HepG2 (cell line): ENCODE results near the gene SMYD5. TPM values are rescaled to one million over a fixed set of nuclear protein-coding genes. Genes with fewer than 3 reads are reported as not detected.
A peak's percentile ranks its signal among the peaks of the same experiment; 100 is the strongest.

Experiments used
- ASH2L ChIP-seq: fragments of 300-600, 200-600 bp; sonication (generic); IDR thresholded peaks from 2 replicates; pipeline ENCODE4 v1.7.0; 2017; ENCODE audit warnings: low read depth, mild to moderate bottlenecking, moderate library complexity, mixed read lengths, low read length; ENCODE audit not compliant: insufficient read length
- ESRRA ChIP-seq: sonication (generic); formaldehyde crosslinking; IDR thresholded peaks from 2 replicates; pipeline ENCODE4 v1.5.1; 2020; ENCODE audit warnings: mild to moderate bottlenecking, low read depth, missing genetic modification reagents
- PRMT3 ChIP-seq: sonication (generic); formaldehyde crosslinking; IDR thresholded peaks from 2 replicates; pipeline ENCODE4 v1.8.1; 2022; ENCODE audit warnings: low read depth, mild to moderate bottlenecking, moderate library complexity, missing genetic modification reagents, borderline replicate concordance
- ZBTB39 ChIP-seq: sonication (generic); formaldehyde crosslinking; IDR thresholded peaks from 2 replicates; pipeline ENCODE4 v1.5.0; 2020; ENCODE audit warnings: missing genetic modification reagents
- ZNF362 ChIP-seq: sonication (generic); formaldehyde crosslinking; IDR thresholded peaks from 2 replicates; pipeline ENCODE4 v1.4.0; 2020; ENCODE audit warnings: missing genetic modification reagents, mild to moderate bottlenecking, borderline replicate concordance
- ZNF550 ChIP-seq: sonication (generic); formaldehyde crosslinking; IDR thresholded peaks from 2 replicates; pipeline ENCODE4 v1.4.0; 2020; ENCODE audit warnings: mild to moderate bottlenecking, missing genetic modification reagents, borderline replicate concordance
- ZNF609 ChIP-seq: sonication (generic); formaldehyde crosslinking; IDR thresholded peaks from 2 replicates; pipeline ENCODE4 v1.4.0; 2020; ENCODE audit warnings: mild to moderate bottlenecking, missing genetic modification reagents, borderline replicate concordance
- ZNF761 ChIP-seq: sonication (generic); formaldehyde crosslinking; conservative IDR thresholded peaks from 2 replicates; pipeline ENCODE4 v1.4.0; 2020; ENCODE audit warnings: mild to moderate bottlenecking, missing genetic modification reagents
- ZNF788 ChIP-seq: sonication (generic); formaldehyde crosslinking; IDR thresholded peaks from 2 replicates; pipeline ENCODE4 v1.5.0; 2020; ENCODE audit warnings: mild to moderate bottlenecking, missing genetic modification reagents, borderline replicate concordance
- polyA plus RNA-seq, 8 experiments: library from polyadenylated mRNA; depleted of rRNA in 3 of 8; stranded (reverse) in 7 of 8; unstranded in 1 of 8; fragments of >200 nt; fragmentation: Illumina TruSeq in 4 of 8; extraction: Trizol in 4 of 8; gene quantifications; 2 replicates each; pipeline versions ENCODE4 v1.2.1 to v1.2.3, GENCODE V29; 2011 to 2016; ENCODE audit warnings: low read depth in 4 of 8, missing spikeins in 1 of 8, mixed read lengths in 1 of 8; ENCODE audit not compliant: insufficient read depth in 1 of 8
- total RNA-seq, 5 experiments: library from RNA; depleted of rRNA; stranded (reverse); fragments of >200 nt; fragmentation: Illumina TruSeq; extraction: Trizol; gene quantifications; 2 replicates each; pipeline ENCODE4 v1.2.3, GENCODE V29; 2016; ENCODE audit warnings: low read depth in 1 of 5
- TF ChIP-seq, protein P1 (sequence below): sonication (generic); formaldehyde crosslinking; IDR thresholded peaks from 2 replicates; pipeline ENCODE4 v1.4.0; 2020; ENCODE audit warnings: low read depth, mild to moderate bottlenecking, missing genetic modification reagents
- TF ChIP-seq, protein P2 (sequence below): sonication (generic); formaldehyde crosslinking; IDR thresholded peaks from 2 replicates; pipeline ENCODE4 v1.4.0; 2020; ENCODE audit warnings: mild to moderate bottlenecking, missing genetic modification reagents
- TF ChIP-seq, protein P3 (sequence below): sonication (generic); formaldehyde crosslinking; IDR thresholded peaks from 2 replicates; pipeline ENCODE4 v1.5.0; 2020; ENCODE audit warnings: mild to moderate bottlenecking, missing genetic modification reagents

SMYD5 gene
- total and polyA plus RNA-seq, 2 of the 13 experiments (the other 11 are each of a cell fraction or from before 2014, with no cell fraction given), result 55.8 to 70.4 TPM

- TF ChIP-seq, protein P1, sequence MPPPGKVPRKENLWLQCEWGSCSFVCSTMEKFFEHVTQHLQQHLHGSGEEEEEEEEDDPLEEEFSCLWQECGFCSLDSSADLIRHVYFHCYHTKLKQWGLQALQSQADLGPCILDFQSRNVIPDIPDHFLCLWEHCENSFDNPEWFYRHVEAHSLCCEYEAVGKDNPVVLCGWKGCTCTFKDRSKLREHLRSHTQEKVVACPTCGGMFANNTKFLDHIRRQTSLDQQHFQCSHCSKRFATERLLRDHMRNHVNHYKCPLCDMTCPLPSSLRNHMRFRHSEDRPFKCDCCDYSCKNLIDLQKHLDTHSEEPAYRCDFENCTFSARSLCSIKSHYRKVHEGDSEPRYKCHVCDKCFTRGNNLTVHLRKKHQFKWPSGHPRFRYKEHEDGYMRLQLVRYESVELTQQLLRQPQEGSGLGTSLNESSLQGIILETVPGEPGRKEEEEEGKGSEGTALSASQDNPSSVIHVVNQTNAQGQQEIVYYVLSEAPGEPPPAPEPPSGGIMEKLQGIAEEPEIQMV (CRISPR knock-in tag), result peak; percentile 44; the same call in 1 of the 2 replicates
- TF ChIP-seq ZNF761 (CRISPR knock-in tag) (0 out of 2 replicates have a peak, but pooled peaks have one; percentile 20), ZBTB39 (CRISPR knock-in tag) (peak; percentile 47; the same call in 1 of the 2 replicates), ZNF550 (CRISPR knock-in tag) (0 out of 2 replicates have a peak, but pooled peaks have one; percentile 65), PRMT3 (CRISPR knock-in tag) (0 out of 2 replicates have a peak, but pooled peaks have one; percentile 32), ZNF788 (CRISPR knock-in tag) (peak; percentile 32; the same call in 1 of the 2 replicates), ZNF609 (0 out of 2 replicates have a peak, but pooled peaks have one; percentile 19), ZNF362 (CRISPR knock-in tag) (0 out of 2 replicates have a peak, but pooled peaks have one; percentile 9), ESRRA (peak; percentile 77), ASH2L (peak; percentile 58)
- TF ChIP-seq, protein P2, sequence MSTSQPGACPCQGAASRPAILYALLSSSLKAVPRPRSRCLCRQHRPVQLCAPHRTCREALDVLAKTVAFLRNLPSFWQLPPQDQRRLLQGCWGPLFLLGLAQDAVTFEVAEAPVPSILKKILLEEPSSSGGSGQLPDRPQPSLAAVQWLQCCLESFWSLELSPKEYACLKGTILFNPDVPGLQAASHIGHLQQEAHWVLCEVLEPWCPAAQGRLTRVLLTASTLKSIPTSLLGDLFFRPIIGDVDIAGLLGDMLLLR (CRISPR knock-in tag), result peak; percentile 79; the same call in 1 of the 2 replicates
- TF ChIP-seq, protein P3, sequence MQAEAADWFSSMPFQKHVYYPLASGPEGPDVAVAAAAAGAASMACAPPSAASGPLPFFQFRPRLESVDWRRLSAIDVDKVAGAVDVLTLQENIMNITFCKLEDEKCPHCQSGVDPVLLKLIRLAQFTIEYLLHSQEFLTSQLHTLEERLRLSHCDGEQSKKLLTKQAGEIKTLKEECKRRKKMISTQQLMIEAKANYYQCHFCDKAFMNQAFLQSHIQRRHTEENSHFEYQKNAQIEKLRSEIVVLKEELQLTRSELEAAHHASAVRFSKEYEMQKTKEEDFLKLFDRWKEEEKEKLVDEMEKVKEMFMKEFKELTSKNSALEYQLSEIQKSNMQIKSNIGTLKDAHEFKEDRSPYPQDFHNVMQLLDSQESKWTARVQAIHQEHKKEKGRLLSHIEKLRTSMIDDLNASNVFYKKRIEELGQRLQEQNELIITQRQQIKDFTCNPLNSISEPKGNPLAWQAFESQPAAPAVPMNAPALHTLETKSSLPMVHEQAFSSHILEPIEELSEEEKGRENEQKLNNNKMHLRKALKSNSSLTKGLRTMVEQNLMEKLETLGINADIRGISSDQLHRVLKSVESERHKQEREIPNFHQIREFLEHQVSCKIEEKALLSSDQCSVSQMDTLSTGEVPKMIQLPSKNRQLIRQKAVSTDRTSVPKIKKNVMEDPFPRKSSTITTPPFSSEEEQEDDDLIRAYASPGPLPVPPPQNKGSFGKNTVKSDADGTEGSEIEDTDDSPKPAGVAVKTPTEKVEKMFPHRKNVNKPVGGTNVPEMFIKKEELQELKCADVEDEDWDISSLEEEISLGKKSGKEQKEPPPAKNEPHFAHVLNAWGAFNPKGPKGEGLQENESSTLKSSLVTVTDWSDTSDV (CRISPR knock-in tag), result 0 out of 2 replicates have a peak, but pooled peaks have one; percentile 2
These were observed 18.5 kb downstream of the SMYD5 start (continued) for GRCh38 chr2:73232403-73233153.
